ENCODE data around the gene DHX35. TPM values are rescaled to one million over a fixed set of nuclear protein-coding genes. Genes with fewer than 3 reads are reported as not detected.

Gene DHX35
- total and polyA plus RNA-seq, 2 of the 13 experiments (the other 11 are each of a cell fraction or from before 2014, with no cell fraction given): 25.8 to 28.7 TPM

- TF ChIP-seq FOXJ3 (CRISPR knock-in tag; IDR thresholded peaks at IDR 0.05; ENCODE audit: borderline replicate concordance) (peak; percentile 11; the same call in 1 of the 2 replicates), KDM5B (CRISPR knock-in tag; IDR thresholded peaks at IDR 0.05; ENCODE audit: borderline replicate concordance) (peak; percentile 99), ZFAT (CRISPR knock-in tag; conservative IDR thresholded peaks at IDR 0.05) (peak; percentile 45; the same call in 1 of the 2 replicates), HIVEP1 (CRISPR knock-in tag; IDR thresholded peaks at IDR 0.05) (peak; percentile 66), FIP1L1 (IDR thresholded peaks at IDR 0.05; ENCODE audit: borderline replicate concordance, insufficient read depth, low read depth, low read length) (0 out of 2 replicates have a peak, but pooled peaks have one; percentile 81), TAF1 (CRISPR knock-in tag; IDR thresholded peaks at IDR 0.05) (peak; percentile 99), KLF11 (CRISPR knock-in tag; IDR thresholded peaks at IDR 0.05) (peak; percentile 59), CENPT (CRISPR knock-in tag; IDR thresholded peaks at IDR 0.05; ENCODE audit: low read depth) (peak; percentile 80), NFIC (IDR thresholded peaks at IDR 0.05; ENCODE audit: low read length) (no peak), ZNF644 (CRISPR knock-in tag; IDR thresholded peaks at IDR 0.05; ENCODE audit: low read depth) (0 out of 2 replicates have a peak, but pooled peaks have one; percentile 0), NFE2L1 (CRISPR knock-in tag; IDR thresholded peaks at IDR 0.05; ENCODE audit: borderline replicate concordance) (0 out of 2 replicates have a peak, but pooled peaks have one; percentile 47), RFX5 (IDR thresholded peaks at IDR 0.05; ENCODE audit: low read depth, low read length) (peak; percentile 30; the same call in 1 of the 2 replicates), RARG (CRISPR knock-in tag; IDR thresholded peaks at IDR 0.05; ENCODE audit: low read depth) (no peak), ZNF33B (CRISPR knock-in tag; IDR thresholded peaks at IDR 0.05) (no peak; the same call in 1 of the 2 replicates), TERF1 (CRISPR knock-in tag; IDR thresholded peaks at IDR 0.05) (peak; percentile 96; the same call in 1 of the 2 replicates), HDAC1 (CRISPR knock-in tag; IDR thresholded peaks at IDR 0.05) (peak; percentile 100), NCOR1 (IDR thresholded peaks at IDR 0.05; ENCODE audit: borderline replicate concordance, low read length) (peak; percentile 68), ETV5 (CRISPR knock-in tag; IDR thresholded peaks at IDR 0.05; ENCODE audit: borderline replicate concordance) (no peak; the same call in none of the 2 replicates), YEATS4 (CRISPR knock-in tag; IDR thresholded peaks at IDR 0.05; ENCODE audit: borderline replicate concordance) (peak; percentile 95), THAP9 (CRISPR knock-in tag; IDR thresholded peaks at IDR 0.05; ENCODE audit: borderline replicate concordance) (peak; percentile 95), CBX5 (CRISPR knock-in tag; IDR thresholded peaks at IDR 0.05; ENCODE audit: borderline replicate concordance) (peak; percentile 90; the same call in 1 of the 2 replicates)
- TF ChIP-seq, protein P1, sequence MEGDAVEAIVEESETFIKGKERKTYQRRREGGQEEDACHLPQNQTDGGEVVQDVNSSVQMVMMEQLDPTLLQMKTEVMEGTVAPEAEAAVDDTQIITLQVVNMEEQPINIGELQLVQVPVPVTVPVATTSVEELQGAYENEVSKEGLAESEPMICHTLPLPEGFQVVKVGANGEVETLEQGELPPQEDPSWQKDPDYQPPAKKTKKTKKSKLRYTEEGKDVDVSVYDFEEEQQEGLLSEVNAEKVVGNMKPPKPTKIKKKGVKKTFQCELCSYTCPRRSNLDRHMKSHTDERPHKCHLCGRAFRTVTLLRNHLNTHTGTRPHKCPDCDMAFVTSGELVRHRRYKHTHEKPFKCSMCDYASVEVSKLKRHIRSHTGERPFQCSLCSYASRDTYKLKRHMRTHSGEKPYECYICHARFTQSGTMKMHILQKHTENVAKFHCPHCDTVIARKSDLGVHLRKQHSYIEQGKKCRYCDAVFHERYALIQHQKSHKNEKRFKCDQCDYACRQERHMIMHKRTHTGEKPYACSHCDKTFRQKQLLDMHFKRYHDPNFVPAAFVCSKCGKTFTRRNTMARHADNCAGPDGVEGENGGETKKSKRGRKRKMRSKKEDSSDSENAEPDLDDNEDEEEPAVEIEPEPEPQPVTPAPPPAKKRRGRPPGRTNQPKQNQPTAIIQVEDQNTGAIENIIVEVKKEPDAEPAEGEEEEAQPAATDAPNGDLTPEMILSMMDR (CRISPR knock-in tag; IDR thresholded peaks at IDR 0.05): no peak
- TF ChIP-seq, protein P2, sequence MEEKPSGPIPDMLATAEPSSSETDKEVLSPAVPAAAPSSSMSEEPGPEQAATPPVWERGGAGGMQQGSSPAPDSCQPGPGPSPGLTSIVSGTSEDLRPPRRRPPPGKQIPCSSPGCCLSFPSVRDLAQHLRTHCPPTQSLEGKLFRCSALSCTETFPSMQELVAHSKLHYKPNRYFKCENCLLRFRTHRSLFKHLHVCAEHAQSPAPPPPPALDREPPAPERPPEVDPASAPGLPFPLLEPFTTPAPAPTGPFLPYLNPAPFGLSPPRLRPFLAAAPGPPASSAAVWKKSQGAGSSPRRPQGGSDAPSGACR (CRISPR knock-in tag; IDR thresholded peaks at IDR 0.05): peak; percentile 74; the same call in 1 of the 2 replicates
These were observed 35.8 kb upstream of the DHX35 start, which contains the start of gene FAM83D (continued) for GRCh38 chr20:38926142-38926933.

Data from HepG2 (cell line).